D721Med (cell line): ENCODE measurements around the gene WFS1.

Experiments used
- DNase-seq: peaks from one replicate; pipeline ENCODE4 v3.0.0; 2011; ENCODE audit warnings: low spot score; ENCODE audit not compliant: insufficient read length
- FAIRE-seq: peaks from 2 replicates; lab custom pipeline; 2011; peaks lifted over from hg19 to GRCh38; lab: Jason Lieb, UNC
- CTCF ChIP-seq: IDR thresholded peaks from 2 replicates; pipeline ENCODE4 v1.5.1; 2012; ENCODE audit warnings: mild to moderate bottlenecking, control low read depth; ENCODE audit not compliant: insufficient read depth; ENCODE audit errors: missing control alignments

WFS1 gene

GRCh38 chr4:6294705-6295421, 25.2 kb downstream of the WFS1 start:
- DNase-seq (no peak), FAIRE-seq (no peak)
- no peak for TF ChIP-seq CTCF

- FAIRE-seq (no peak), DNase-seq (no peak)
- TF ChIP-seq CTCF: no peak
Observed at GRCh38 chr4:6295495-6295894, 25.8 kb downstream of the WFS1 start.

GRCh38 chr4:6296026-6296425, 26.4 kb downstream of the WFS1 start:
- no peak for DNase-seq
- TF ChIP-seq CTCF: no peak
- FAIRE-seq: no peak

GRCh38 chr4:6297266-6297815, 27.7 kb downstream of the WFS1 start:
- DNase-seq: no peak
- no peak for TF ChIP-seq CTCF
- no peak for FAIRE-seq

GRCh38 chr4:6298035-6298434, 28.4 kb downstream of the WFS1 start:
- TF ChIP-seq CTCF: no peak
- no peak for FAIRE-seq
- DNase-seq: no peak

GRCh38 chr4:6298852-6299251, 29.2 kb downstream of the WFS1 start:
- TF ChIP-seq CTCF: no peak
- FAIRE-seq: no peak
- no peak for DNase-seq

- TF ChIP-seq CTCF: no peak
- DNase-seq (no peak), FAIRE-seq (no peak)
Observed at GRCh38 chr4:6299875-6300274, 30.2 kb downstream of the WFS1 start.
